GM19043 (cell line): ENCODE results near the gene PITRM1.

ENCODE experiments used
- ATAC-seq: cut with Tn5 transposase; IDR thresholded peaks from one replicate; pipeline ENCODE4 v1.9.1; 2021; ENCODE audit warnings: low read depth; ENCODE audit not compliant: unreplicated experiment

The PITRM1 gene

DNA sequence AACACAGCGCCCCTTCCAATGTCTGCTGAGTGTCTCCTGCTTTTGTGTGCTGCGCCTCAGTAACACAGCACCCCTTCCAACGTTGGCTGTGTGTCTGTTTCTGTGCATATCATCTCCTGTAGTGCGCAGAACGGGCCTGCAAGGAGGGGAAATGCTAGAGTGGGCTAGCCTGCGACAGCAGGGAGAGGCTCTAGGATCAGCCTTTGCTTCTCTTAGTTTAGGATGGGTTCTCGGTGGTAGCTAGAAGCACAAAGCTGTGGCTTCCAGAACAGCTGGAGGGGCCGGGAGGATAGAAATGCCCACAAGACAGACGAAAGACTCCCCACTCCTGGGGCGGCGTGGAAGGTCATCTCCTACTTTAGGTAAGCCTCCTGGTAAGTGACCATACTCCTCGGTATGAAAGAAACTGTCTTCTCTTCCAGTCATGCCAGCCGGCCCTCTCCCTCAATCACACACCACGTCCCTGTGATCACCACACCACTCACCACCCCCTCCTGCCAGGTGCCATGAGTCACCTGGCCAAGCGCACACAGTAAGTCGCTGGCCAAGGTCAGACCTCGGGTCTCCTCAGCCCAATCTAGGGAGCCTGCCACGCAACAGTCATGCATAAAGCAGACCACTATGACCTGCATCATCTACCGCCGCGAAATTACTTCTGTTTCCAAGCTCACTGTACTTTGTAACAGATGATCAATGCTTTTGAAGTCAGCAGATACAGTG, 4.8 kb downstream of the PITRM1 start:
- no peak for ATAC-seq

- ATAC-seq: no peak
Observed at GRCh38 chr10:3166496-3167290, 5.9 kb downstream of the PITRM1 start.

- no peak for ATAC-seq
Observed at GRCh38 chr10:3165196-3165595, 7.4 kb downstream of the PITRM1 start.

DNA sequence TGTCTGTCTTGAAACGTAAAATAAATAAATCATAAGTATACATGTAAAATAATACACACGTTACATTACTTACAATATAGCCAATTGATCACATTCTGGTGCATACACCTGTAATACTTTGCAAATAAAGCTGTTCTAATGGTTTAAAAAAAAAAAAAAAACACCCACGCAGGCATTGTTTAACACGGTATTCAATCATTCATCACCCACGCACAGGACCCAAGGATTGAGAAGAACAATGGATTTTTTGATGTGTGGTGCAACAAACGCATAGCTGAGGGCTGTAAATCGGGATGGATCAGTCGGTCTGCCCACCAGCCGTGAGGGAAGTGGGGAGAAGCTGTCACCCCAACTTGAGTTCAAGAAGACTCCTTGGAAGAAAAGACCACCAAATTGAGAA, 8.7 kb downstream of the PITRM1 start:
- ATAC-seq: no peak

GRCh38 chr10:3162533-3162932, 10.0 kb downstream of the PITRM1 start:
- ATAC-seq: no peak

DNA sequence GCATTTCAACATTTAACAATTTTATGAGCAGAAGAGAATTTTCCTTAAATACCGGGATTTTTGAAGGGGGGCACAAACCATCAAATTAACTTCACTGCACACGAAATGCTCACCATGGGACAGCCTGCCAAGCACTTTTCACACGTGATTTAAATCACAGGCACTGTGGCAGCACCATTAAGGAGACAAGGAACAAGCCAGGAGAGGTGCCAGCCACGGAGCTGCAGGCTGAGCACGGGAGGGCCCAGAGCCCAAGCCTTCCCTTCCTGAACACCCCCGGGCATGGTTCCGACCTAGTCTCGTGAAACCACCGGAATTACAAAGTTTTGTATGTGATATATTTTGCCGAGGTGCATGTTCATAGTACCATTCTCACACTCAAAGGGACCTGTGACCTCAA, 13.4 kb downstream of the PITRM1 start:
- no peak for ATAC-seq

DNA sequence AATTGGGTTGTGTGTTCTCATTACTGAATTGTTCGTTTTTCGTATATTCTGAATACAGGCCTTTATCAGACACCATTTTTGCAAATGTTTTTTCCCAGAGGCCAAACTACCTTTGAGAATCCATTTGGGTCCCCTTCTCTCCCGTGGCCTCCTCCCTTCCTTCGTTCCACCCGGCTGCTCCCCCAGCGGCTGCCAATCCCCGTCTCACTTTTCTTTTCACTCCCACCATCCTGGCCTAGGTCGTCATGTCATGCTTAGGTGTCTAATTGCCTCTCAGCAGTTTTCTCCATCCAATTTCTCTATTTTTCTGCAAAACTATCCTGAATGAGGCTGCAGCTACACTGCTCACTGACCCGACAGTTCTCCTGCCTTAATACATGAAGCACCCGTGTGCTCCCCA, 17.9 kb downstream of the PITRM1 start:
- ATAC-seq: no peak

GRCh38 chr10:3152566-3152935, 20.0 kb downstream of the PITRM1 start:
- no peak for ATAC-seq

- no peak for ATAC-seq
Observed at GRCh38 chr10:3151889-3152565, 20.6 kb downstream of the PITRM1 start.

- ATAC-seq: no peak
Observed at GRCh38 chr10:3150961-3151360, 21.6 kb downstream of the PITRM1 start.

- no peak for ATAC-seq
Observed at GRCh38 chr10:3150366-3150765, 22.2 kb downstream of the PITRM1 start.

DNA sequence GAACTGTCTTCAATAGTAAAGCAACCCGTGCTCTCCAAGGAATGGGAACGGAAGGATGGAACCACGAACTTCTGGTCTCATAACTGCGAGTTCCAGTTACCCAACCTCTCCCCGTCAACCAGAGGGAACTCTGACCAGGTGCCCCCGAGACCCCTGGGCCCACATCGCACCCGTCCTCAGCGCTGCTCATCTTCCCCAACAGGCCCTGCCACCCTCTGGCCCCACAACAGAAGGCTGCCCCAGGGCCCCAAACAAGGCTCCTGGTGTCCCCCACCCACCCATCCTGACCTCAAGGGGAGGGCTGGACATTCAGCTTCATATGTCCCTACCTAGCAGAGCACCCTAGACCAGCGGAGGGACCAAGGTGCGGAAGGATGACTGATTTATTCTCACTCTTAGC, 22.7 kb downstream of the PITRM1 start:
- ATAC-seq: no peak

GRCh38 chr10:3148994-3149393, 23.6 kb downstream of the PITRM1 start:
- ATAC-seq: no peak

- ATAC-seq: no peak
Observed at GRCh38 chr10:3148041-3148440, 24.5 kb downstream of the PITRM1 start.

- no peak for ATAC-seq
Observed at GRCh38 chr10:3147117-3147820, 25.3 kb downstream of the PITRM1 start.

GRCh38 chr10:3146289-3146688, 26.3 kb downstream of the PITRM1 start:
- ATAC-seq: no peak

GRCh38 chr10:3145366-3145765, 27.2 kb downstream of the PITRM1 start:
- no peak for ATAC-seq

- no peak for ATAC-seq
Observed at GRCh38 chr10:3143791-3144434, 28.7 kb downstream of the PITRM1 start.

DNA sequence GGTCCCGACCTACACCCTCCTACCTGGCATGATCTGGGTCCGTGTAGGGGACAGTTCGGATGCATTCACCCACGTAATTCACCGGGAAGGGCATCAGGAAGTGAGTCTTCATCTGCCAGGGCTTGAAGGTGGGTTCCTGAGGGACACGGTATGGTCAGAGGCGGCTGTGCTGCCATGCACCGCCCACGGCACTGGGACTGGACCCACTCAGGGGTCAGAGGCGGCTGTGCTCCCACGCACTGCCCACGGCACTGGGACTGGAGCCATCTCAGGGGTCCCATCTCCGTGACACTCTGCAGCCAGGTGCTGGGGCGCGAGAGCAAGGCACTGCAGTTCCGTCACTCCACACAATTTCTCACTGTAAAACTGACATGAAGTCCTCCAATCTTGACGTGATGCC, 29.2 kb downstream of the PITRM1 start:
- ATAC-seq: no peak

DNA sequence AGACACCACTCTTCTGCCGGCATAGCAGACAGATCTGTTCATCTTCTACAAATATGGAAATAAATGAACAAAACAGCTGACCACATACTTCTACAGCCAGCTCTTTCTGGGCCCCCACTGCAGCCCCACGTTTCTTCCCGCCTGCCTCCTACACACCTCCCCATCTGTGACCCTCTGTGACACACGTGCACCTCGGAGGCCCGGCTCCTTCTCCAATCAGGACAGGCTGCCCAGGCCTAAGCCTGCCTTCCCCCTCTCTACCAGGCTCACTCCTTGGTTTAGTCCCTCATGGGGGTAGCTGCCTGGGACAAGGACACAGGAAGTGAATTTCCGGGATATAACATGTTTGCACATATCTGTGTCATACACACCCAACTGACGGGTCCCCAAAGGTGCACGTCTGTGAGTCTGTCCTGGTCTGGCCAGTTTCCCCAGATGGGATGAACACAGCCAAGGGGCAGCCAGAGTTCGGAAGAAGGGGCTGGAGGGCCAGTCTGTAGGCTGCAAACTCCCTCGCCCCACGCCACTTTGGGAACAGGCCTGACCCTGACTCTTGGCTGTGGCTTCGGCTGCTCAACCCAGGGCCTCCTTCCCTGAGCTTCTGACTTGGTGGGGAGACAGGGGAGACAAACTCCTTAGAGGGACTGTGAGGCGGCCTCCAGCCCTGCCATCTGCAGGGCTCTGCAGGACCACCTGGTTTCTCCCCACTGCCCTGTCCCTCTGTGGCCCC, 30.3 kb downstream of the PITRM1 start:
- ATAC-seq: no peak
